ENCODE data around the gene RDH14.

DNA sequence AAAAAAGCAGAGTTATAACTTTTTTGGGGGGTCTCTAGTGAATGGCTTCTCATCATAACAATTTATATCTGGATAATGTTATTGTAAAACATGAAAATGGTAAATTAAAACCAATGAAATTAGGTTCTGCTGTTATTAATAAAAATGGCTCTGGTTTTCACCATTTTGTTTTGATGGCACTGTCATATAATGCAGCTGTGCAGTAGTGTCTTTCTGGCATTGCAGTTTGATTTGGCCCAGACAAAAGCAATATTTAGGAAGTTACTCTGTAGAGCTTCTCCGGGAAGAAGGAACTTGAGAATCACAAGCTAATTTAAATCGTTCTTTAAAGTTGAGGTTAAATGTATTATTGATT lies 44.1 kb upstream of the RDH14 start:
- TF ChIP-seq, protein P1, sequence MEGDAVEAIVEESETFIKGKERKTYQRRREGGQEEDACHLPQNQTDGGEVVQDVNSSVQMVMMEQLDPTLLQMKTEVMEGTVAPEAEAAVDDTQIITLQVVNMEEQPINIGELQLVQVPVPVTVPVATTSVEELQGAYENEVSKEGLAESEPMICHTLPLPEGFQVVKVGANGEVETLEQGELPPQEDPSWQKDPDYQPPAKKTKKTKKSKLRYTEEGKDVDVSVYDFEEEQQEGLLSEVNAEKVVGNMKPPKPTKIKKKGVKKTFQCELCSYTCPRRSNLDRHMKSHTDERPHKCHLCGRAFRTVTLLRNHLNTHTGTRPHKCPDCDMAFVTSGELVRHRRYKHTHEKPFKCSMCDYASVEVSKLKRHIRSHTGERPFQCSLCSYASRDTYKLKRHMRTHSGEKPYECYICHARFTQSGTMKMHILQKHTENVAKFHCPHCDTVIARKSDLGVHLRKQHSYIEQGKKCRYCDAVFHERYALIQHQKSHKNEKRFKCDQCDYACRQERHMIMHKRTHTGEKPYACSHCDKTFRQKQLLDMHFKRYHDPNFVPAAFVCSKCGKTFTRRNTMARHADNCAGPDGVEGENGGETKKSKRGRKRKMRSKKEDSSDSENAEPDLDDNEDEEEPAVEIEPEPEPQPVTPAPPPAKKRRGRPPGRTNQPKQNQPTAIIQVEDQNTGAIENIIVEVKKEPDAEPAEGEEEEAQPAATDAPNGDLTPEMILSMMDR (conservative IDR thresholded peaks at IDR 0.05; ENCODE audit: low read depth, low read length): no peak
- TF ChIP-seq EZH2 (IDR thresholded peaks at IDR 0.05; ENCODE audit: borderline replicate concordance, low read depth, low read length, poor library complexity, severe bottlenecking): no peak
